ENCODE results near the gene RASL10A. TPM values are rescaled to one million over a fixed set of nuclear protein-coding genes. Genes with fewer than 3 reads are reported as not detected.

Gene RASL10A
- polyA plus RNA-seq, 1 donor from 2014 or later, result not detected

DNA sequence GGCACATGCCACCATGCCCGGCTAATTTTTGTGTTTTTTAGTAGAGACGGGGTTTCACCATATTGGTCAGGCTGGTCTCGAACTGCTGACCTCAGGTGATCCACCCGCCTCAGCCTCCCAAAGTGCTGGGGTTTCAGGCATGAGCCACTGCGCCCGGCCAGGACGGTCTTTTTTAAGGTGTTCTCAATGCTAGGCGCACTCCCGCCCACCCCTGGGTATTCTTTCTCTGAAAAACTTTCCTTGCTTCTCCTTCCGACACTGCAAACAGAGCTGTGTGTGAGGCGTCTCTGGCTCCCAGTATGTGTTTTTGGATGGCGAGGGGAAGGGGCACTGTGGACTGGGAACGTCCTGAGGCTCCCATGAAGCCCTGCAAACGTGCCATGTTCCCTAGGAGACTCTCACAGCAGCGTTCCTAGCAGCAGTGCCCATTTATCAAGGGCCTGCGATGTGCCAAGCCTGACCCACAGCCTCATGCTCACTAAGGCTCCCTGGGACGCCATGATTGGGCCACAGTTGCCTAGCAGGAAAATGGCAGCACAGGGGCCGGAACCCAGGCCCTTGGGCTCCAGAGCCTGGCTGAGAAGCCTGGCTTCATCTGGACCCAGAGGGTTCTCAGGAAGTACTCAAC, 2.4 kb upstream of the RASL10A start:
- peaks cover 24% of the 10 kb centered on the region for H3K27me3 Mint-ChIP-seq
- no peaks in the 10 kb centered on the region for H3K9me3 Mint-ChIP-seq
- H3K27ac Mint-ChIP-seq, result no peak overlapping the region
- H3K4me1 Mint-ChIP-seq, result peaks cover 9 to 13% (median 10%) of the 10 kb centered on the region in 3 donors
- H3K36me3 Mint-ChIP-seq, result peaks cover 5% of the 10 kb centered on the region
- peak overlapping the region in 1 of 4 donors; percentile 3 for H3K4me3 Mint-ChIP-seq

GRCh38 chr22:29316141-29316828, 788 bp upstream of the RASL10A start:
- Mint-ChIP-seq H3K27ac (peak overlapping the region in 1 of 3 donors; percentile 51), H3K9me3 (no peaks in the 10 kb centered on the region), H3K27me3 (peaks cover 32% of the 10 kb centered on the region), H3K4me1 (peaks cover 10 to 13% (median 12%) of the 10 kb centered on the region in 3 donors), H3K36me3 (peaks cover 5% of the 10 kb centered on the region), H3K4me3 (peak overlapping the region in 3 of 4 donors; percentile 35 to 74 (median 63))

DNA sequence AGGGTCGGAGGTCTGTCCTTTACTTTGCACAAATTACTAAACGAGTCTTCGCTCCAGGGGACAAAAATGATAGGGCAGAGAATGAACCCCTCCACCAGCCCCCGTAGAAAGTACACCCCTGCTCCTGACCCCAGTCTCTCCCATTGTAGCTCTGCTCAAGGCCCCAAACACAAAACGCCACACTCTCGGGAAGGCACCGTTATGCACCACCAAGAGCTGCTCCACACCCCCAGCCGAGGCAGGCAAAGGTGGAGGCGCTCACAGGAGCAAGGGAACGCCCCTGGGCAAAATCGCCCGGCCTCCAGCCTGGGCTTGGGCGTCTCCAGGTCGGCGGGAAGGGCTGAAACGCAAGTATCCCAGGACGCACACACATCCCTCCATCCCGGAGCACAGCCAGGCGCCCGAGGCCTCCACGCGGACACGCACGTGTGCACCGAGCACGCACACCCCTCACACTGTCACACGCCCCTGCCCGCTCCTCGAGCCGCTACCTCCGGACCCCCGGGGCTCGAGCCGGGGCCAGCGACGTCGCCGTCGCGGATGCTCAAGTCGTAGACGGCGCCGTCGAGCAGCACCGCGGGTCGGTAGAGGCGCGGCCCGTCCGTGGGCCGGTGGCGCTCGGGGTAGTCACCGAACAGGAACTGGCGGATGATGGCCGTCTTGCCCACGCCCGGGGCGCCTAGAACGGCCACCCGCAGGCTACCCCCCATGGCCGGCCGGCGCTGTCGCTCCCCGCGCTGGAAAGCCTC, 786 bp downstream of the RASL10A start:
- peaks cover 40% of the 10 kb centered on the region for H3K27me3 Mint-ChIP-seq
- H3K27ac Mint-ChIP-seq, result peak overlapping the region; percentile 37 to 78 (median 68)
- peaks cover 12 to 13% (median 12%) of the 10 kb centered on the region in 3 donors for H3K4me1 Mint-ChIP-seq
- H3K4me3 Mint-ChIP-seq, result peak overlapping the region; percentile 12 to 80 (median 42)
- no peaks in the 10 kb centered on the region for H3K9me3 Mint-ChIP-seq
- H3K36me3 Mint-ChIP-seq, result peaks cover 5% of the 10 kb centered on the region

- H3K27ac Mint-ChIP-seq, result peak overlapping the region in 2 of 3 donors; percentile 37 to 78
- no peaks in the 10 kb centered on the region for H3K9me3 Mint-ChIP-seq
- peaks cover 40% of the 10 kb centered on the region for H3K27me3 Mint-ChIP-seq
- peaks cover 12 to 13% (median 12%) of the 10 kb centered on the region in 3 donors for H3K4me1 Mint-ChIP-seq
- H3K4me3 Mint-ChIP-seq, result peak overlapping the region; percentile 12 to 67 (median 42)
- peaks cover 5% of the 10 kb centered on the region for H3K36me3 Mint-ChIP-seq
Measured at GRCh38 chr22:29313576-29314466, 1.7 kb downstream of the RASL10A start.

DNA sequence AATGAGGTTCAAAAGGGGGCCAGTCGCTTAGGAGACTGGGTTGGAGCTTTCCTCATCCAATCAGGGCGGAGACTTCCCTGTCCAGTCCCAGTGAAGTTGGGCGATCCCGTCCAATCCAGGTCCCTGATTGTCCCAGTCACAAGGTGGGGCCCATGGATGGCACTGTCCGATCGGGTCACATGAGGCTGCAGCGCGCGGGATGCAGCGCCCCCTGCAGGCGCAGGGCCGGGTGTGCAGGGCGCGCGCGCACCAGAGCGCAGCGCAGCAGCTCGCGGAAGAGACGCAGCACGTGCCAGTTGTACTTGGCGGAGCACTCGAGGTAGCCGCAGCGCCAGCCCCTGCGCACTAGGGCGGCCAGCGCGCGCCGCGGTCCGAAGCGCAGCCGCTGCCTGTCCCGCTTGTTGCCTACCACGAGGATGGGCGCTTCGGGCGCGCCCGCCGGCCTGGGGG, 2.3 kb downstream of the RASL10A start:
- Mint-ChIP-seq H3K27ac (no peak overlapping the region), H3K9me3 (no peaks in the 10 kb centered on the region), H3K27me3 (peaks cover 42% of the 10 kb centered on the region), H3K4me3 (no peak overlapping the region), H3K36me3 (peaks cover 5% of the 10 kb centered on the region), H3K4me1 (peaks cover 12 to 13% (median 12%) of the 10 kb centered on the region in 3 donors)

- peak overlapping the region in 1 of 4 donors; percentile 78 for H3K4me3 Mint-ChIP-seq
- peaks cover 12 to 14% (median 12%) of the 10 kb centered on the region in 3 donors for H3K4me1 Mint-ChIP-seq
- no peaks in the 10 kb centered on the region for H3K9me3 Mint-ChIP-seq
- H3K27ac Mint-ChIP-seq, result no peak overlapping the region
- peaks cover 44% of the 10 kb centered on the region for H3K27me3 Mint-ChIP-seq
- peaks cover 5% of the 10 kb centered on the region for H3K36me3 Mint-ChIP-seq
Measured at GRCh38 chr22:29312218-29313125, 3.0 kb downstream of the RASL10A start.

DNA sequence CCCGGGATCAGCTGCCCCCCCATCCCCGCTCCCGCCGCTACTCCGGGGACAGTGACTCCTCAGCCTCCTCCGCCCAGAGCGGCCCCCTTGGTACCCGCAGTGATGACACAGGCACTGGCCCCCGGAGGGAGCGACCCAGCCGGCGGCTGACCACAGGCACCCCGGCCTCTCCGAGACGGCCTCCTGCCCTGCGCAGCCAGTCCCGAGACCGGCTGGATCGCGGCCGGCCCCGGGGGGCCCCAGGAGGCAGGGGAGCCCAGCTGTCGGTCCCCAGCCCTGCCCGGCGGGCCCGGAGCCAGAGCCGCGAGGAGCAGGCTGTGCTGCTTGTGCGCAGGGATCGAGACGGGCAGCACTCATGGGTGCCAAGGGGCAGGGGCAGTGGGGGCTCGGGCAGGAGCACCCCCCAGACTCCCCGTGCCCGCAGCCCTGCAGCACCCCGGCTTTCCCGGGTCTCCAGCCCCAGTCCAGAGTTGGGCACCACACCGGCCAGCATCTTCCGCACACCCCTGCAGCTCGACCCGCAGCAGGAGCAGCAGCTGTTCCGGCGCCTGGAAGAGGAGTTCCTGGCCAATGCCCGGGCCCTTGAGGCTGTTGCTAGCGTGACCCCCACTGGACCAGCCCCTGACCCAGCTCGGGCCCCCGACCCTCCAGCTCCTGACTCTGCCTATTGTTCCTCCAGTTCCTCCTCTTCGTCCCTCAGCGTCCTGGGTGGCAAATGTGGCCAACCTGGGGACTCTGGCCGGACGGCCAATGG, 3.9 kb downstream of the RASL10A start:
- peaks cover 12 to 14% (median 14%) of the 10 kb centered on the region in 3 donors for H3K4me1 Mint-ChIP-seq
- H3K27me3 Mint-ChIP-seq, result peaks cover 46% of the 10 kb centered on the region
- no peak overlapping the region for H3K27ac Mint-ChIP-seq
- H3K9me3 Mint-ChIP-seq, result no peaks in the 10 kb centered on the region
- peaks cover 2% of the 10 kb centered on the region for H3K36me3 Mint-ChIP-seq
- no peak overlapping the region for H3K4me3 Mint-ChIP-seq

DNA sequence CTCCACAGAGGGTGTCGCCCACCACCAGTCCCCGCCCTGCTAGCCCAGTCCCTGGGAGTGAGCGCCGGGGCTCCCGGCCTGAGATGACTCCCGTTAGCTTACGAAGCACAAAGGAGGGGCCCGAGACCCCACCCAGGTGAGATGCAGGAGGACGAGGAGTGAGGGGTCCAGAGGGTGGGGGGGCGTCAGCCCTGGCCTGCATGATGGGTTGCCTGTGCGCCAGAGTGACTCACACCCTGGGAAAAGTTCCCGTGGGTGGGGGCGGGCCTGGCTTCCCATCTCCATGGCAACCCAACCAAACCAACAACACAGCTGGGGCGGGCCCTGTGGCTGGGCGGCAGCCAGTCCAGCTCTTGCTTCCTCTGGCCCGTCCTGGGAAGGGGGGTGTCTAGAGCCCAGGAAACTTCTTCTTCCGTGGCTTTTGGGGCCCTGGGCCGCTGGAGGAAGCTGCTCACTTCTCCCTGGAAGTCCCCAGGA, 4.6 kb downstream of the RASL10A start:
- H3K27me3 Mint-ChIP-seq, result peaks cover 41% of the 10 kb centered on the region
- no peaks in the 10 kb centered on the region for H3K36me3 Mint-ChIP-seq
- H3K4me3 Mint-ChIP-seq, result no peak overlapping the region
- no peaks in the 10 kb centered on the region for H3K9me3 Mint-ChIP-seq
- no peak overlapping the region for H3K27ac Mint-ChIP-seq
- peaks cover 12 to 16% (median 13%) of the 10 kb centered on the region in 3 donors for H3K4me1 Mint-ChIP-seq

- Mint-ChIP-seq H3K4me3 (no peak overlapping the region), H3K27ac (no peak overlapping the region), H3K4me1 (peaks cover 12 to 16% (median 13%) of the 10 kb centered on the region in 3 donors), H3K9me3 (no peaks in the 10 kb centered on the region), H3K36me3 (no peaks in the 10 kb centered on the region), H3K27me3 (peaks cover 44% of the 10 kb centered on the region)
Measured at GRCh38 chr22:29310065-29310862, 5.2 kb downstream of the RASL10A start.

DNA sequence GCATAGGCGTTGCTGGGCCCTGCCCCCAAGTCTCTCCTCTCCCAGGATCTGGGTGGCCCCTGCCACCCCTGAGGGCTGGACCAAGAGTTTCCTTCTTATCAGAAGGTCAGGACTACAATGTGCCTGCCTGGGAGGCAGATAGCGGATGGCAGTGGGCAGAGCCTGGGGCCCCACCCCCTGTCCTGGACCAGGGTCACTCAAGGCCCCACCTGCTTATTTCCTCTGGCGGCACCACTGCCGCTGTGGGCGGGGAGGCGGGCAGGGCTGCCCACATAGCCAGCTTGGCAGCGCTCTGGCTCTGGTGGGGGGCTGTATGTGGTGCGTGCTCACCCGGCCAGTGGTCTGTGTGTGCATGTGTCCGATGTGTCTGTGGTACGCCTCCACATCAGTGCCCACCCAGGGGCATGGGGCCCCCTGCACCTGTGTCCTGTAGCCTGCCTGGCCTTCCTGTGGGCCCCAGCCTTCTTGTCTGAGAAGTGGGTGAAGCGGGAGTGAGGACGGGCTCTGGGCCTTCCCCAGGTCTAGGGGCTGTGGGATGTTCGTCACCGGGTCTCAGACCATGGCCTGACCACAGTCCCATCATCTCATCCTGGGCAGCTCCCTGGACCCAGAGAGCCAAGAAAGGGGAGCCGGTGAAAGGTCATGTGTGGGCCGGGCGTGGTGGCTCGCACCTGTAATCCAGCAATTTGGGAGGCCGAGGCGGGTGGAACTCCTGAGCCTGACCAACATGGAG, 6.0 kb downstream of the RASL10A start:
- H3K27ac Mint-ChIP-seq, result peak overlapping the region in 1 of 3 donors; percentile 48
- H3K4me1 Mint-ChIP-seq, result peaks cover 11 to 15% (median 12%) of the 10 kb centered on the region in 3 donors
- H3K4me3 Mint-ChIP-seq, result peak overlapping the region in 2 of 4 donors; percentile 23 to 47
- no peaks in the 10 kb centered on the region for H3K36me3 Mint-ChIP-seq
- no peaks in the 10 kb centered on the region for H3K9me3 Mint-ChIP-seq
- H3K27me3 Mint-ChIP-seq, result peaks cover 42% of the 10 kb centered on the region

- Mint-ChIP-seq H3K27me3 (peaks cover 41% of the 10 kb centered on the region), H3K4me3 (peak overlapping the region in 1 of 4 donors; percentile 23), H3K4me1 (peaks cover 5 to 9% (median 8%) of the 10 kb centered on the region in 3 donors), H3K36me3 (no peaks in the 10 kb centered on the region), H3K9me3 (no peaks in the 10 kb centered on the region), H3K27ac (peak overlapping the region in 1 of 3 donors; percentile 48)
Measured at GRCh38 chr22:29308791-29309262, 6.7 kb downstream of the RASL10A start.
